UCSD-AML1 (cell line): ENCODE results near the gene C4BPA.

Experiments used
- DNase-seq: peaks from one replicate; lab custom pipeline; 2025; ENCODE audit not compliant: unreplicated experiment; lab: John Stamatoyannopoulos, UW

Gene C4BPA

DNA sequence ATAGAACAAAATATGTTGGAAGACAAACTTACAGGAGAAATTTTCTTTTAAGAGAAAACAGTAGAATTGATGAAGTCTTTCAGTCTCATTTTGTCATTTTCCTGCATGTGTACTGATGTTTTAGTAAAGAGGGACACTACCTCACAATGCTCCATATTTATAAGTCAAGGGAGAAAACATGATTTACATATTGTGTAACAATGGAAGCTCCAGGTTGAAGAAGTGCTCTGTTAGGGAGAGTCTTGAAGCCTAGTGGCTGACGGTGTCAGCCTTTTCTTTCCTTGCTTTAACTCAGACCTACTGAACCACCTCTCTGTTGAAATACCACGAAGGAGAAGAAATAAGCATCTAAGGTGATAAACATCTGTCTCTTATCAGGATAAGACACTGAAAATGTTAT lies 75.0 kb downstream of the C4BPA start:
- no peak for DNase-seq

DNA sequence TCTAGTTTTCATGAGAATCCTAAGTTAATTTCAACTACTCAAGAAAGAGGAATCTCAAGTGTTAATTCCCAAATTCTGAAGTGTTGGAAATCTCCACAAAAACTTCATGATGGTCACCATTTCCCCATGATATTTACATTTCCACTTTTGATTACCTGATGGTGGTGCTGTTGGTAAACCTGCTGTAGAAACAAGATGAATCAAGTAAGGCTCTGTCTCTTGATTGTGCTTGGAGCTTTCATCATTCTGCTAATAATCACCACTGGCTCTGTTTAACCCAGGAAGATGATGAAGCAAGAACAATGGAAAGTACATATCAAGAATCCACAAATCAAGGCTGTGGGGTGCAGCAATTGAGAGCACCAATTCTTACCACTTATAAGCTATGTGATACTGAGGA lies 77.8 kb downstream of the C4BPA start:
- no peak for DNase-seq

DNA sequence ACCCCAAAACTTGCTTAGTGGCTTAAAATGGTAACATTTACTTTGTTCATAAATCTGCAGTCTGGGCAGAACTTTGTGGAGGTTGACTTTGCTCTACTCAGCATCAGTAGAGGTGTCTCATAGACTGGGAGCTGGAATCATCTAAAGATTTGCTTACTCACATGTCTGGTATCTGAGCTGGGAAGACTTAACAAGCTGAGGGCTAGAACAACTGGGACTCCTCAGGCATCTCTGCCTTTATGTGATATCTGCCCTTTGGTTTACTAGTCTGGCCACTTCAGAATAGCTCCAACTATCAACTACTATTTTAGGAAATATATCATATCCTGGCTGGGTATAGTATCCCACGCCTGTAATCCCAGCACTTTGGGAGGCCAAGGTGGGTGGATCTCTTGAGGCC lies 82.5 kb downstream of the C4BPA start:
- no peak for DNase-seq

DNA sequence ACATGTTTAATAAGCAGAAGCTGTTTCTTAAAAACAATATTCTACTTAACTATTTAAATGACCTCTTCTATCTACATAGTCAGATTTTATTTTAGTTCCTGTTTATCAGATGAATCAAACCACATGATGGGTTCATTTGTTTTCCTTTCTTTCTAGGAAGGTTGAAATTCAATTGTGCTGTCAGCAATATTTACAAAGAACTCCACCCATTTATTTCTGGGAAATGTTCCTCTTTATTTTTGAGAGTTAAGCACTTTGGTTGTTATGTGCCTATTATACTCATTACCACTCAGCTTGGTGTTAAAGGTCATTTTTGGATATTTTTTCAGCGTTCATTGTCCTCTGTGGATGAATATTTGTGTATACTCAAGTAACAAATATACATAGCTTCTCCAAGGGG lies 84.9 kb downstream of the C4BPA start:
- no peak for DNase-seq

DNA sequence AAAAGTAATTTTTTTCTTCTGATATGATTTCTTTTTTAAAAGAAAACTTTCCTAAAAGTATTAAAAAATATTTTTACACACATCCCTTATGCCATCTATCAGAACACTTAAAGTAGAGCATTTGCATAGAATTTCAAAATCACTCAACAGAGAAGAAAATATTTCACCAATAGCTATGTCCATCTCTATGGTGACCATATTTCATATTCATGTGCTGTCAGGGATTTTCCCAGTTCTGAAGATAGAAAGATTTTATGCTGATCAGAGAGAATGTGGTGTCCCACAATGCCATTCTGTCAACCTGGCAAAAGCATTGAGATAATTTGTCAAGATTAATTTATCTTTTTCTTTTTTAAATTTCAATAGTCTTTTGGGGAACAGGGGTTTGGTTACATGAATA lies 87.0 kb downstream of the C4BPA start:
- DNase-seq = no peak

DNA sequence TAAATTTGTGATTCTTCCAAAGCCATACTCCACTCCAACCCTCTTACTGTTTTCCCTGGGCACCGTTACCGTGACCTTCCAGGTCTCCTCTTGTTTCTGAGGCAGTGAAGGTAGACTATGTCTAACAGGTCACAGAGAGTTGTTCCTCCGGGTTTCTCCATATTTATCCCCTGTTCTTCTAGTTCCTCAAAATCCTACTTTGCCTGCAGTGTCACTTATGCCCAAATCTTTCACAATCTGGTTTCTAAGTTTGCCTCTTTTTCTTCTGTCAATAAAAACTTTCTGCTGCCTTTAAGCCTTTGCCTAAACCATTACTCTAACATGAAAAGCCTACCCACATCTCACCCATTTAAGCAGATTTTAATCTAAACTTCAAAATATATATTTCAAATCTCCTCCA lies 87.7 kb downstream of the C4BPA start:
- DNase-seq = no peak

DNA sequence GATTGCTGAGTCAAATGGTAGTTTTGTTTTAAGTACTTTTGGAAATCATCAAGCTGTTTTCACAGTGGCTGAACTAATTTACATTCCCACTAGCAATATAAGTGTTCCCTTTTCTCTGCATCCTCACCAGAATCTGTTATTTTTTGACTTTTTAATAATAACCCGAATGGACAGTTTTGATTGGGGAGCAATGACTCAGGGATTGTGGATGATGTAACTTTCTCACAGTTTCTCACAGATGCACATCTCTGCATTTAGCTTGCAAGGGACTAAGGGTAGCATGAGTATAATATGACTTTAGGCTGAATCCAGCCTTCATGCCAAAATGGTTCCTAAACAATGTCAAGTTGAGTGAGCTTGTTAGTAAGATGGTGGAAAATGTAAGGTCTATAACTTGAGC lies 90.2 kb downstream of the C4BPA start:
- DNase-seq = no peak
